Activated CD8-positive, alpha-beta memory T cell treated with anti-CD3 and anti-CD28 coated beads, Interleukin-2, amount 10 ng/mL, durations not matched to agents 7 days and 5 days (primary cell): ENCODE data around the gene PPP2R2B. TPM values are rescaled to one million over a fixed set of nuclear protein-coding genes. Genes with fewer than 3 reads are reported as not detected.

Experiments
- ATAC-seq: fragments of 150-1000 bp; cut with Tn5 transposase; one replicate; pipeline ENCODE4 v1.10.0; 2021; ENCODE audit warnings: moderate library complexity
- CTCF ChIA-PET: fragments of 350-600 bp; sonication (Branson Sonifier 250); formaldehyde crosslinking; loops from one replicate; lab custom pipeline; 2021; ENCODE audit warnings: antibody characterized with exemption; lab: Charles Lee
- DNase-seq: peaks from one replicate; pipeline ENCODE4 v3.0.0-alpha.2; 2020
- H3K27ac Mint-ChIP-seq: one replicate; pipeline ENCODE4 v1.8.0; 2021; ENCODE audit warnings: mild to moderate bottlenecking, mixed read lengths
- H3K27me3 Mint-ChIP-seq: one replicate; pipeline ENCODE4 v1.8.0; 2021; ENCODE audit warnings: mixed read lengths
- H3K36me3 Mint-ChIP-seq: one replicate; pipeline ENCODE4 v1.8.0; 2021; ENCODE audit warnings: mild to moderate bottlenecking, mixed read lengths
- H3K4me1 Mint-ChIP-seq: one replicate; pipeline ENCODE4 v1.8.0; 2021; ENCODE audit warnings: mixed read lengths
- H3K4me3 Mint-ChIP-seq: one replicate; pipeline ENCODE4 v1.8.0; 2021; ENCODE audit warnings: mild to moderate bottlenecking, moderate library complexity, mixed read lengths
- H3K9me3 Mint-ChIP-seq: one replicate; pipeline ENCODE4 v1.8.0; 2022; ENCODE audit warnings: low read depth, mixed read lengths
- total RNA-seq, 2 experiments: library from RNA; stranded (reverse); gene quantifications; one replicate each; pipeline ENCODE4 v1.2.3, GENCODE V29; 2021

The PPP2R2B gene
- total RNA-seq, 2 experiments from 2014 or later: 6.7 to 17.0 TPM

GRCh38 chr5:146646441-146646840 lies 232.1 kb downstream of the PPP2R2B start:
- CTCF ChIA-PET: no interaction called here
- H3K9me3 Mint-ChIP-seq: no peaks in the 10 kb centered on the region
- ATAC-seq (no peak), DNase-seq (no peak)
- H3K4me3 Mint-ChIP-seq: no peak overlapping the region
- H3K27me3 Mint-ChIP-seq: no peaks in the 10 kb centered on the region
- H3K36me3 Mint-ChIP-seq: peaks cover 3% of the 10 kb centered on the region
- no peaks in the 10 kb centered on the region for H3K4me1 Mint-ChIP-seq
- no peak overlapping the region for H3K27ac Mint-ChIP-seq

- no peaks in the 10 kb centered on the region for H3K27me3 Mint-ChIP-seq
- H3K4me1 Mint-ChIP-seq: no peaks in the 10 kb centered on the region
- no peak for ATAC-seq
- CTCF ChIA-PET: no interaction called here
- no peak overlapping the region for H3K27ac Mint-ChIP-seq
- H3K9me3 Mint-ChIP-seq: no peaks in the 10 kb centered on the region
- H3K36me3 Mint-ChIP-seq: peaks cover 3% of the 10 kb centered on the region
- H3K4me3 Mint-ChIP-seq: no peak overlapping the region
- no peak for DNase-seq
Measured at GRCh38 chr5:146645342-146645741, 233.2 kb downstream of the PPP2R2B start.

DNA sequence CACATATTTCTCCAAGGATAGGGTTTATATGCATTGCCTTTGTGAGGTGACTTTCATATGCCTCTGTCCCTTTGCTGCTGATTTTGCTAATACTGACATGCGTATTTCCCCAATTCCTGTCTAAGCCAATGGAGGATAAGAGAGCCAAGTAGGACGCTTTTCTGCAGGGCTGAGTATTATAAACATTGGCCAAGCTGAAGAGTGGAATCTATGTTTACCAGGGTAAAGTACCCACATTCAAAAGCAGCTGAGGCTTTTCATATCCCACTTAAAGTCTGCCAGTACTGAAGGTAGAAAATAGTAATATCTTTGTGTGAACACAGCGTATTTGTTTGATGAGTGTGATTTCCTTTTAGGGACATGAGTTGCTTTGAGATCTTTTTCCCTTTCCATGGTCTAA lies 233.7 kb downstream of the PPP2R2B start:
- CTCF ChIA-PET: no interaction called here
- peaks cover 3% of the 10 kb centered on the region for H3K36me3 Mint-ChIP-seq
- no peak overlapping the region for H3K4me3 Mint-ChIP-seq
- no peaks in the 10 kb centered on the region for H3K4me1 Mint-ChIP-seq
- H3K27me3 Mint-ChIP-seq: no peaks in the 10 kb centered on the region
- ATAC-seq (no peak), DNase-seq (no peak)
- H3K9me3 Mint-ChIP-seq: no peaks in the 10 kb centered on the region
- no peak overlapping the region for H3K27ac Mint-ChIP-seq

- no peak overlapping the region for H3K4me3 Mint-ChIP-seq
- H3K27me3 Mint-ChIP-seq: no peaks in the 10 kb centered on the region
- no peak overlapping the region for H3K27ac Mint-ChIP-seq
- DNase-seq: no peak
- no peak for ATAC-seq
- no peaks in the 10 kb centered on the region for H3K4me1 Mint-ChIP-seq
- CTCF ChIA-PET: interaction anchor here (0.9 kb wide), 1 partner anchor 324 kb away, joined by 3 read pairs; no protein-coding TSS in a partner anchor
- H3K9me3 Mint-ChIP-seq: no peaks in the 10 kb centered on the region
- H3K36me3 Mint-ChIP-seq: no peaks in the 10 kb centered on the region
Measured at GRCh38 chr5:146643776-146644175, 234.8 kb downstream of the PPP2R2B start.

DNA sequence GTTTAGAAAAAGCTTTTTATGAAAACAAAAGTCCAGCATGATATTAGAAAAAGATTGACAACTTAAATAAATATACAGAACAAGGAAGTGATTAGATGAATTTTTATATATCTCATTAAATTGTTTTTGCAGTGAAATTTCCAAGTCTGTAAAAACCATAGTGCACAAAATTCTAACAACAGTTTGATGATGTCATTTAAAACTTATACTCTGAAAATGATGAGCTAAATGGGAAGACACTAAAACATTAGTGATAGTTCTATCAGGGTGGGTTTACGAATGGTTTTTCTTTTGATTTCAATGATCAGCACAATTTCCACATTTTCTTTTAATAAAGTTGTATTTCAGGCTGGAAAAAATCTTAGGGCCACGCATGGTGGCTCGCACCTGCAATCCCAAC lies 236.1 kb downstream of the PPP2R2B start:
- CTCF ChIA-PET: interaction anchor here (1.4 kb wide), 1 partner anchor 324 kb away, joined by 4 read pairs; no protein-coding TSS in a partner anchor
- H3K36me3 Mint-ChIP-seq: peaks cover 3% of the 10 kb centered on the region
- H3K27ac Mint-ChIP-seq: no peak overlapping the region

DNA sequence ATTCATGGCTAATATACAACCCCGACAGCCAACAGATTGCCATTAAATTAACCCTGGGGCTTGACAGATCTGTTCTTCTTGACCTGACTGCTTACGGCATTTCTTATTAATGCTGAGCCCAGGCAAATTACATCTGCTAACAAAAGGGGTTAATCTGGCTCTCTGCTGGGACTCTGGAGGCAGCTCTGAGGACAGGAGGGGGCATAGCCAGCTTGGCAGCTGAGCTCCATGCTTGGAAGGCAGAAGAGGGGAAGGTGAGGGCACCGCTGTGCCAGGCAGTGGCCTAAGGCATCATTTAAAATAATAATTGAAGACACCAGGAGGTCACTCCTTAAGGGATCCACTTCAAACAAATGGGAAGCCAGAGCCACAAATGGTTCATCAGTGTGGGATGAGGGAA lies 236.6 kb downstream of the PPP2R2B start:
- no peak for ATAC-seq
- Mint-ChIP-seq H3K27ac (no peak overlapping the region), H3K4me1 (no peaks in the 10 kb centered on the region), H3K9me3 (no peaks in the 10 kb centered on the region), H3K4me3 (no peak overlapping the region), H3K36me3 (peaks cover 3% of the 10 kb centered on the region), H3K27me3 (no peaks in the 10 kb centered on the region)
- CTCF ChIA-PET: interaction anchor here (1.4 kb wide), 1 partner anchor 324 kb away, joined by 4 read pairs; no protein-coding TSS in a partner anchor
- DNase-seq: no peak

More for the DNA sequence above, 236.1 kb downstream of the PPP2R2B start:
- DNase-seq (no peak), ATAC-seq (no peak)
- Mint-ChIP-seq H3K9me3 (no peaks in the 10 kb centered on the region), H3K4me1 (no peaks in the 10 kb centered on the region), H3K4me3 (no peak overlapping the region), H3K27me3 (no peaks in the 10 kb centered on the region)

DNA sequence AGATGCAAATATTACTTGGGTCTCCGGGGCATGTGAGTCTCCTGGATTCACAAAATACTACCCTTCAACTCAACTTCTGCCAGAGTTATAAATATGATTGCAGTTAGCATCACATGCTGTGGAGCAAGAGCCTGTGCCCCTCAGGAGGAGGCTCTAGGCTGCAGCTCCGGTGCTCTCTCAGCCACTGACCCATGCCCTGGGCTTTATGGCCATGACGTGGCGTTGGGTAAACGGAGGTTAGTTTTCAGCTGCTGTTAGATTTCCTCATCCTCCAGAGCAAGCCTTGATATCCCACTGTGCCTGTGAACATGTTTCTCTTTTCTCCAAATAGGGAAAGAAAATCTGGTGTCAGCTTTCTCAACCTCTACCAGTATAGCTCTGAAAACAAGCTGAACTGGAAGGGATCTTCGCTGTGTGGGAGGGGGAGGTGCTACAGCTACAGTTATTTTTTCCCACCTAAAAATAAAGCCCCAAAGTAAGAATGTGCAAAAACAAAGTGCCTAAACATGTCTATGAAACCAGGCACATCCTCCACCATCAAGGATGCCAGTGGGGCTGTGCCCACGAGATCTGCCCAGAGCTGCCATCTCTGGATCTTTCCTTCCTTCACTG lies 238.2 kb downstream of the PPP2R2B start:
- CTCF ChIA-PET: no interaction called here
- ATAC-seq (no peak), DNase-seq (no peak)
- Mint-ChIP-seq H3K27ac (no peak overlapping the region), H3K36me3 (peaks cover 3% of the 10 kb centered on the region), H3K27me3 (no peaks in the 10 kb centered on the region), H3K4me3 (no peak overlapping the region), H3K9me3 (no peaks in the 10 kb centered on the region), H3K4me1 (no peaks in the 10 kb centered on the region)

DNA sequence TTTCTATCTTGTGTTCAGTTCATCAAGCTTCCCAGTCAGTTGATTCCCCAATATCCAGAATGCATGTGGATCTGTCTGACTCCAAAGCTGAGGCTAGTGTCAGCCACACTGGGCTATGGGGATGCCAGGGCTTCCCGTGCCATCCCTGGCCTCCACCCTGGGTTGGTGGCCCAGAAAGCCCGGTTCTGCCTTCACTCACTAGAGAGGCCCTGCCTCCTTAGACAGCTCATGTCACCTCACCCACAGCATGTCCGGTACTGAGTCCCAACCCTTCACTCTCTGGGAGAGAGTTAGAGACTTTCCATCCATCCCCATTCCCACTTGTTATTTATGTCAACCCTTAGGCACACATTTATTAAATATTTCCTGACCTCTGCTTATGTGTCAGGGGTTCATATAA lies 243.1 kb downstream of the PPP2R2B start:
- H3K4me3 Mint-ChIP-seq: no peak overlapping the region
- no peak overlapping the region for H3K27ac Mint-ChIP-seq
- H3K4me1 Mint-ChIP-seq: no peaks in the 10 kb centered on the region
- peaks cover 3% of the 10 kb centered on the region for H3K36me3 Mint-ChIP-seq
- ATAC-seq: no peak
- H3K9me3 Mint-ChIP-seq: no peaks in the 10 kb centered on the region
- DNase-seq: no peak
- CTCF ChIA-PET: no interaction called here
- no peaks in the 10 kb centered on the region for H3K27me3 Mint-ChIP-seq

- ATAC-seq (no peak), DNase-seq (no peak)
- no peaks in the 10 kb centered on the region for H3K9me3 Mint-ChIP-seq
- peaks cover 3% of the 10 kb centered on the region for H3K36me3 Mint-ChIP-seq
- H3K27ac Mint-ChIP-seq: no peak overlapping the region
- no peak overlapping the region for H3K4me3 Mint-ChIP-seq
- CTCF ChIA-PET: no interaction called here
- no peaks in the 10 kb centered on the region for H3K27me3 Mint-ChIP-seq
- no peaks in the 10 kb centered on the region for H3K4me1 Mint-ChIP-seq
Measured at GRCh38 chr5:146633323-146633764, 245.2 kb downstream of the PPP2R2B start.

DNA sequence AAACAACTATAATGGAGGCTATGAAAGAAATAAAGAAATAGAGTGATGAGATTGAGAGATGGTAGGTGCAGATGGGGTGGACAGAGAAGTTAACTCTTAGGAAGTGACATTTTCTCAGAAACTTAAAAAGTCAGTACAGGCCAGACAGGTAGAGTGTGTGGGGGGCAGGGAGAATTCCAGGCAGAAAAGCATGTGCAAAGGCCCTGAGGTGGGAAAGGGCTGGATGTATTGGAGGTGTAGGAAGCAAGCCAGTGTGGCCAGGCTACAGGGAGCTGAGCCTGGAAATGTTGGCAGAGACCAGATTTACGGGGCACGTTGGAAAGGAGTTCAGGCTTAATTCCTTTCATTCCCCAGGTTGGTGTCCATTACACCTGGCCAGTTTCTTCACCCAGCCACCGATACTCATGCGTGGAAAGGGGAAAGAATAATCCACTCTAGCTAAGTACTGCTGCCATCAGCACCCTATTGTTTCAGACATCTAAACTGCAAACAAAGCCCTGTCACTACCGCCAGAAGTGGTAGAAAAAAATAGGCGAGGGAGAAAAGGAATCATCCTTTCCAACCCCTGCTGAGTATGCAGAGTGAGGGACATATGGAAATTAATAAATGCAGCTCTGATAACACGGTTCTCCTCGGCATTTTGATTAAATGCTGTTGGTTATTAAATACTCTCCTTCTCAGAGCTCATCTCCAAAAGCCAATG lies 245.8 kb downstream of the PPP2R2B start:
- Mint-ChIP-seq H3K27me3 (no peaks in the 10 kb centered on the region), H3K27ac (no peak overlapping the region), H3K4me1 (no peaks in the 10 kb centered on the region), H3K36me3 (peaks cover 2% of the 10 kb centered on the region), H3K4me3 (no peak overlapping the region), H3K9me3 (no peaks in the 10 kb centered on the region)
- CTCF ChIA-PET: no interaction called here
- no peak for DNase-seq
- ATAC-seq: no peak

DNA sequence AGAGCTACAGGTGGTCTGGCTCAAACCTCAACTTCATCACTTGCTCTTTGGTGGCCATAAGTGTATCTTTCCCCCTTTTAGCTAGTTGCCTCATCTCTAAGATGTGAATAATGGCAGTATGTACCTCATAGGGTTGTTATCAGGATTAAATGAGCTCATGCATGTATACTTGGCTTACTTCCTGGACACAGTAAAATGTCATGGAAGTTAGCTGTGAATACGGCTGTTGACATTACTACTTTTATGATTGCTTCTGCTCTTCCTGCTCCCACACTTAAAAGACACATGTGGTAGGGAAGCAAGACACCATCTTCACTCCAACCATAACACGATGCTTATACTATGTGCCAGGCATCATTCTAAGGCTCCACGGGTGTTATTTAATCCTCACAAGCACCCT lies 248.1 kb downstream of the PPP2R2B start:
- DNase-seq (no peak), ATAC-seq (no peak)
- Mint-ChIP-seq H3K4me1 (no peaks in the 10 kb centered on the region), H3K27ac (no peak overlapping the region), H3K36me3 (no peaks in the 10 kb centered on the region), H3K9me3 (no peaks in the 10 kb centered on the region), H3K27me3 (no peaks in the 10 kb centered on the region), H3K4me3 (no peak overlapping the region)
- CTCF ChIA-PET: no interaction called here

DNA sequence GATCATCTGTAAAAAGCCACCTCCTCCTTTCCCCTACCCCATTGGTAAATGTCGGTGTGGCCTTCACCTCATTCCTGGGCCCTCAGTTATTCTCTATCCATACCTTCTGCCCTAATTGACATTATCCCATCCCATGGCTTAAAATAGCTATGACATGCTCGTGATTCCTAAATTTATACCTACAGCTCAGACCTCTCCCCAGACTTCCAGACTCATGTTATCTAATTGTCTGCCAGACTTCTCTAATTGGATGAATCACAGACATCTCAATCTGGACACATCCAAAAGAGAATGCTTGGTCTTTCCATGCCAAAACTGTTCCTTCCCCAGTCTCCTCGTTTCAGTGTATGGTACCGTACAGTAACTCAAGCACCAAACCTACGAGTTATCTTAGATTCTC lies 249.6 kb downstream of the PPP2R2B start:
- CTCF ChIA-PET: no interaction called here
- no peaks in the 10 kb centered on the region for H3K27me3 Mint-ChIP-seq
- DNase-seq (no peak), ATAC-seq (no peak)
- H3K27ac Mint-ChIP-seq: no peak overlapping the region
- H3K36me3 Mint-ChIP-seq: no peaks in the 10 kb centered on the region
- H3K4me1 Mint-ChIP-seq: no peaks in the 10 kb centered on the region
- H3K9me3 Mint-ChIP-seq: no peaks in the 10 kb centered on the region
- no peak overlapping the region for H3K4me3 Mint-ChIP-seq

DNA sequence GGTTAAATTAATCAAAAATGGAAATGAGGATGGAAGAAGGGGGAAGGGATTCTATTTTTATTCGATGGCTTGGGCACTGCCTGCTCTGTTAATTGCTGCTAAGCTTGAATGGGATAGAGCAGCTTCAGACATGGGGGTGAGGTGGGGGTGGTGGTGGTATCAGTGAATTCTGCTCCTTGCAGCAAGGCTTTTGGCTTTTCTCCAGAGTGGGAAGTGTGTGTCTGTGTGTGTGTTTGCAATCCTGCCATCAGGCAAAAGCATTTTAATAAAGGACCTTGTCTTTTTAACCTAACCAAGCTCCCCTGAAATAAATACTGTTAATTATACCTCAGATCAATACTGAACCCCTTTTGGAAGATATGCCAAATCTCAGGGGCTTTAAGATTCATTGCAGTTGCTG lies 251.6 kb downstream of the PPP2R2B start:
- Mint-ChIP-seq H3K27me3 (no peaks in the 10 kb centered on the region), H3K4me3 (no peak overlapping the region), H3K36me3 (no peaks in the 10 kb centered on the region), H3K27ac (no peak overlapping the region), H3K4me1 (peaks cover 2% of the 10 kb centered on the region), H3K9me3 (no peaks in the 10 kb centered on the region)
- CTCF ChIA-PET: no interaction called here
- no peak for DNase-seq
- no peak for ATAC-seq

DNA sequence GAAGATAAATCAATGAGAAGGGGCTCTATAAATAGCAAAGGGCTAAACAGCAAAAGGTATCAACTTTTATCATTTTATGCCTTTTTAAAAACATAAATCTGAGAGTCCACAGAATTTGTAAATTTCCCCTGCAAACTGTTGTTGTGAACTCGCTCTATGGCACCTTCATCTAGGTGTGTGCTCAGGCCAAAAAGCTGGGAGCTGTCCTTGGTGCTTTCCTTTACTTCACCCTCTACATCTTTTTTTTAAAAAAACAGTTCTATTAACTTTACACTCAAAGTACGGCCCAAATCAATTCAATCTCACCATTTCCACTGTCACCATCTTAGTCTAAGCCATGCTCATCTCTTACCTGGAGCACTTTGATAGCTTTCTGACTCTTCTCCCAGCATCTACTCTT lies 254.4 kb downstream of the PPP2R2B start:
- no peak overlapping the region for H3K4me3 Mint-ChIP-seq
- H3K27ac Mint-ChIP-seq: no peak overlapping the region
- H3K36me3 Mint-ChIP-seq: no peaks in the 10 kb centered on the region
- ATAC-seq (no peak), DNase-seq (no peak)
- H3K9me3 Mint-ChIP-seq: no peaks in the 10 kb centered on the region
- CTCF ChIA-PET: interaction anchor here (0.6 kb wide), 1 partner anchor 37 kb away, joined by 3 read pairs; no protein-coding TSS in a partner anchor
- H3K4me1 Mint-ChIP-seq: peaks cover 2% of the 10 kb centered on the region
- H3K27me3 Mint-ChIP-seq: no peaks in the 10 kb centered on the region
